Testis (tissue), 2 donors: ENCODE data around the gene PRKG1.

Source experiments
- POLR2A ChIP-seq: fragments of 450-650 bp; IDR thresholded peaks from one replicate; pipeline ENCODE4 v1.6.1; 2017; ENCODE audit warnings: antibody characterized with exemption, mild to moderate bottlenecking, moderate library complexity
- TF ChIP-seq, protein P1 (sequence below), 3 experiments: fragments of 450-650 bp in 2 of 3; fragments of 200-600 bp in 1 of 3; sonication (generic) in 1 of 3; IDR thresholded peaks; one replicate each; pipeline ENCODE4 v1.5.1; 2016 to 2019; ENCODE audit warnings: antibody characterized with exemption in 3 of 3, mild to moderate bottlenecking in 2 of 3, moderate library complexity in 1 of 3

DNA sequence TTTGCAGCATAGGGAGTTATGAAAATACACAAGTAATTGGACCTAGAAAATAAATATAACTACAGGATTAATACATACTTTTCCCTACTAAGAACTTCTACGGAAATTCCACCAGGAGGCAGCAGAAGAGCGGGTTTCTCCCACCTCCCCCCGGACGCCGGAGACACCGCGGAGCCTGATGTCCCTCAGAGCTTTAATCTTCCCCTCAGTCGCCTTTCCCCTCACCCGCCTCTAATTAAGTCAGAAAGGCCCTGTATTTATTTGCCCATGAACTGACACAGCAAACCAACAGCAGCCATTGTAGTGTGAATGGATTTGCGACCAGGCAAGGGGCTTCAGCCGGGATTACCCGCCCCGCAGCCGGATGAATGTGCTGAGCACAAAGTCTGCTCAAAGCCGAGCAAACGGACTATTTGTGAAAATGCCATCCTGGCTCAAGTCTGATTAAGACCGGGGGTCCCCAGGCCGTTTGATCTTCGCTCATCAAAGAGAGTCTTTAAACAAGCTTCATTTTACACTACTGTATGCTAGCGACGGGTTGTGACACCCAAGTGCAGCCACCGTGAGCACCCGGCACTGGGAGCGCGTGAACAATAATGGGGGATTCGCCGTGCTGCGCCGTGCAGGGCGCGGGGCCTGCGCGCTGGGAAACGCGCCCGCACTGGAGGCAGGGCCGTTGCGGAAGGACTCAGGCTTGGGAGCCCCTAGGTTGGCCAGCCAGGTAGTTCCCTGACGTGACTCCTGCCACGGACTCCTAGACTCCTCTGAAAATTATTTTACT is 1234.2 kb downstream of the PRKG1 start:
- TF ChIP-seq, protein P1, sequence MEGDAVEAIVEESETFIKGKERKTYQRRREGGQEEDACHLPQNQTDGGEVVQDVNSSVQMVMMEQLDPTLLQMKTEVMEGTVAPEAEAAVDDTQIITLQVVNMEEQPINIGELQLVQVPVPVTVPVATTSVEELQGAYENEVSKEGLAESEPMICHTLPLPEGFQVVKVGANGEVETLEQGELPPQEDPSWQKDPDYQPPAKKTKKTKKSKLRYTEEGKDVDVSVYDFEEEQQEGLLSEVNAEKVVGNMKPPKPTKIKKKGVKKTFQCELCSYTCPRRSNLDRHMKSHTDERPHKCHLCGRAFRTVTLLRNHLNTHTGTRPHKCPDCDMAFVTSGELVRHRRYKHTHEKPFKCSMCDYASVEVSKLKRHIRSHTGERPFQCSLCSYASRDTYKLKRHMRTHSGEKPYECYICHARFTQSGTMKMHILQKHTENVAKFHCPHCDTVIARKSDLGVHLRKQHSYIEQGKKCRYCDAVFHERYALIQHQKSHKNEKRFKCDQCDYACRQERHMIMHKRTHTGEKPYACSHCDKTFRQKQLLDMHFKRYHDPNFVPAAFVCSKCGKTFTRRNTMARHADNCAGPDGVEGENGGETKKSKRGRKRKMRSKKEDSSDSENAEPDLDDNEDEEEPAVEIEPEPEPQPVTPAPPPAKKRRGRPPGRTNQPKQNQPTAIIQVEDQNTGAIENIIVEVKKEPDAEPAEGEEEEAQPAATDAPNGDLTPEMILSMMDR (IDR thresholded peaks at IDR 0.05) = peak; percentile 48 to 61 (median 58)
- no peak for TF ChIP-seq POLR2A
